ENCODE results near the gene SNX8.

- TF ChIP-seq, protein P1, sequence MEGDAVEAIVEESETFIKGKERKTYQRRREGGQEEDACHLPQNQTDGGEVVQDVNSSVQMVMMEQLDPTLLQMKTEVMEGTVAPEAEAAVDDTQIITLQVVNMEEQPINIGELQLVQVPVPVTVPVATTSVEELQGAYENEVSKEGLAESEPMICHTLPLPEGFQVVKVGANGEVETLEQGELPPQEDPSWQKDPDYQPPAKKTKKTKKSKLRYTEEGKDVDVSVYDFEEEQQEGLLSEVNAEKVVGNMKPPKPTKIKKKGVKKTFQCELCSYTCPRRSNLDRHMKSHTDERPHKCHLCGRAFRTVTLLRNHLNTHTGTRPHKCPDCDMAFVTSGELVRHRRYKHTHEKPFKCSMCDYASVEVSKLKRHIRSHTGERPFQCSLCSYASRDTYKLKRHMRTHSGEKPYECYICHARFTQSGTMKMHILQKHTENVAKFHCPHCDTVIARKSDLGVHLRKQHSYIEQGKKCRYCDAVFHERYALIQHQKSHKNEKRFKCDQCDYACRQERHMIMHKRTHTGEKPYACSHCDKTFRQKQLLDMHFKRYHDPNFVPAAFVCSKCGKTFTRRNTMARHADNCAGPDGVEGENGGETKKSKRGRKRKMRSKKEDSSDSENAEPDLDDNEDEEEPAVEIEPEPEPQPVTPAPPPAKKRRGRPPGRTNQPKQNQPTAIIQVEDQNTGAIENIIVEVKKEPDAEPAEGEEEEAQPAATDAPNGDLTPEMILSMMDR (conservative IDR thresholded peaks at IDR 0.05; ENCODE audit: low read length): no peak
- TF ChIP-seq EZH2phosphoT487 (IDR thresholded peaks at IDR 0.05; ENCODE audit: borderline replicate concordance, low read depth, low read length): no peak
These were observed 100.6 kb downstream of the SNX8 start for GRCh38 chr7:2213551-2214215.

All from OCI-LY7 (cell line).